H9 (cell line): Measurements from ENCODE around the gene SMAP1. TPM values are rescaled to one million over a fixed set of nuclear protein-coding genes. Genes with fewer than 3 reads are reported as not detected.

Experiments
- DNase-seq: peaks from one replicate; pipeline ENCODE4 v3.0.0-alpha.2; 2017
- H2AFZ ChIP-seq: one replicate; pipeline ENCODE4 v1.6.1; 2013; ENCODE audit warnings: mild to moderate bottlenecking, low read length, control low read depth, moderate library complexity
- H2AK5ac ChIP-seq: 2 replicates; pipeline ENCODE4 v1.6.1; 2013; ENCODE audit warnings: low read length, control low read depth, mixed read lengths; ENCODE audit not compliant: insufficient read length
- H2BK120ac ChIP-seq: one replicate; pipeline ENCODE4 v1.6.1; 2013; ENCODE audit warnings: low read depth, mild to moderate bottlenecking, low read length, control low read depth, inconsistent platforms; ENCODE audit not compliant: poor library complexity, severe bottlenecking
- H2BK12ac ChIP-seq: 2 replicates; pipeline ENCODE4 v1.6.1; 2013; ENCODE audit warnings: low read length, control low read depth, mixed read lengths, low read depth; ENCODE audit not compliant: insufficient read length
- H2BK15ac ChIP-seq: 2 replicates; pipeline ENCODE4 v1.6.1; 2013; ENCODE audit warnings: low read depth, low read length, control low read depth
- H2BK20ac ChIP-seq: one replicate; pipeline ENCODE4 v1.6.1; 2013; ENCODE audit warnings: low read depth, mild to moderate bottlenecking, low read length, control low read depth, inconsistent platforms; ENCODE audit not compliant: poor library complexity, severe bottlenecking
- H2BK5ac ChIP-seq: 2 replicates; pipeline ENCODE4 v1.6.1; 2013; ENCODE audit warnings: low read length, control low read depth, mixed read lengths; ENCODE audit not compliant: insufficient read length
- H3K14ac ChIP-seq: 2 replicates; pipeline ENCODE4 v1.6.1; 2013; ENCODE audit warnings: low read length, control low read depth; ENCODE audit not compliant: insufficient read depth
- H3K18ac ChIP-seq: 2 replicates; pipeline ENCODE4 v1.6.1; 2013; ENCODE audit warnings: low read depth, mild to moderate bottlenecking, mixed read lengths, low read length, control low read depth; ENCODE audit not compliant: insufficient read length
- H3K23ac ChIP-seq: 2 replicates; pipeline ENCODE4 v1.6.1; 2013; ENCODE audit warnings: low read length, control low read depth, mixed read lengths, low read depth; ENCODE audit not compliant: insufficient read length
- H3K23me2 ChIP-seq: 2 replicates; pipeline ENCODE4 v1.6.1; 2013; ENCODE audit warnings: low read depth, mild to moderate bottlenecking, mixed read lengths, low read length, control low read depth; ENCODE audit not compliant: insufficient read length, poor library complexity, severe bottlenecking
- H3K27ac ChIP-seq: 2 replicates; pipeline ENCODE4 v1.5.1; 2013; ENCODE audit warnings: low read length, control low read depth, mixed read lengths, low read depth; ENCODE audit not compliant: insufficient read length
- H3K27me3 ChIP-seq: 2 replicates; pipeline ENCODE4 v1.6.1; 2013; ENCODE audit warnings: low read length, control low read depth, inconsistent platforms; ENCODE audit not compliant: insufficient read depth
- H3K4ac ChIP-seq: 2 replicates; pipeline ENCODE4 v1.6.1; 2013; ENCODE audit warnings: low read depth, mild to moderate bottlenecking, control low read depth, inconsistent platforms, low read length, moderate library complexity
- H3K4me1 ChIP-seq: 2 replicates; pipeline ENCODE4 v1.6.1; 2013; ENCODE audit warnings: low read length, control low read depth, inconsistent platforms; ENCODE audit not compliant: insufficient read depth
- H3K4me2 ChIP-seq: 2 replicates; pipeline ENCODE4 v1.6.1; 2013; ENCODE audit warnings: low read length, control low read depth, mixed read lengths; ENCODE audit not compliant: insufficient read length, insufficient read depth
- H3K56ac ChIP-seq: 2 replicates; pipeline ENCODE4 v1.6.1; 2013; ENCODE audit warnings: low read depth, mild to moderate bottlenecking, mixed read lengths, low read length, control low read depth; ENCODE audit not compliant: insufficient read length
- H3K79me1 ChIP-seq: 2 replicates; pipeline ENCODE4 v1.6.1; 2013; ENCODE audit warnings: low read depth, mild to moderate bottlenecking, moderate library complexity, low read length, control low read depth, inconsistent platforms; ENCODE audit not compliant: insufficient read depth, poor library complexity, severe bottlenecking
- H3K79me2 ChIP-seq: 2 replicates; pipeline ENCODE4 v1.6.1; 2013; ENCODE audit warnings: low read length, control low read depth, inconsistent platforms; ENCODE audit not compliant: insufficient read depth
- H3K9ac ChIP-seq: 2 replicates; pipeline ENCODE4 v1.6.1; 2013; ENCODE audit warnings: low read length, control low read depth, mixed read lengths; ENCODE audit not compliant: insufficient read length; ENCODE audit errors: extremely low read depth
- H3K9me3 ChIP-seq: one replicate; pipeline ENCODE4 v1.6.1; 2013; ENCODE audit warnings: low read depth, low read length, inconsistent platforms; ENCODE audit not compliant: control insufficient read depth
- H3T11ph ChIP-seq: one replicate; pipeline ENCODE4 v1.6.1; 2013; ENCODE audit warnings: mild to moderate bottlenecking, low read length, control low read depth, inconsistent platforms
- H4K20me1 ChIP-seq: one replicate; pipeline ENCODE4 v1.6.1; 2013; ENCODE audit not compliant: control insufficient read depth, insufficient read length, insufficient read depth
- H4K5ac ChIP-seq: 2 replicates; pipeline ENCODE4 v1.6.1; 2013; ENCODE audit warnings: low read depth, mild to moderate bottlenecking, mixed read lengths, low read length, control low read depth; ENCODE audit not compliant: insufficient read length
- H4K8ac ChIP-seq: replicated peaks from 2 replicates; pipeline ENCODE4 v1.6.1; 2013; ENCODE audit warnings: low read length, control low read depth, mixed read lengths, low read depth; ENCODE audit not compliant: insufficient read length
- H4K91ac ChIP-seq: 2 replicates; pipeline ENCODE4 v1.6.1; 2013; ENCODE audit warnings: low read depth, mild to moderate bottlenecking, moderate library complexity, mixed read lengths, low read length, control low read depth; ENCODE audit not compliant: insufficient read length
- H3K27ac Mint-ChIP-seq, 3 experiments: 2 replicates in 2 of 3; 3 replicates in 1 of 3; pipeline ENCODE4 v1.8.0; 2020 to 2021; ENCODE audit warnings: mixed read lengths in 3 of 3, mild to moderate bottlenecking in 1 of 3, moderate library complexity in 1 of 3
- H3K27me3 Mint-ChIP-seq: 2 replicates; pipeline ENCODE4 v1.8.0; 2021; ENCODE audit warnings: low read depth, mild to moderate bottlenecking, moderate library complexity, mixed read lengths
- H3K36me3 Mint-ChIP-seq, 3 experiments: 2 replicates in 2 of 3; 3 replicates in 1 of 3; pipeline ENCODE4 v1.8.0; 2020 to 2021; ENCODE audit warnings: low read depth in 3 of 3, mixed read lengths in 3 of 3; ENCODE audit not compliant: insufficient read depth in 1 of 3
- H3K4me1 Mint-ChIP-seq, 2 experiments: 2 replicates each; pipeline ENCODE4 v1.8.0; 2020; ENCODE audit warnings: mixed read lengths in 2 of 2
- H3K4me3 Mint-ChIP-seq, 2 experiments: 2 replicates in 1 of 2; 3 replicates in 1 of 2; pipeline ENCODE4 v1.8.0; 2020 to 2021; ENCODE audit warnings: mild to moderate bottlenecking in 2 of 2, mixed read lengths in 2 of 2, moderate library complexity in 1 of 2
- H3K9me3 Mint-ChIP-seq, 2 experiments: 2 replicates in 1 of 2; 3 replicates in 1 of 2; pipeline ENCODE4 v1.8.0; 2020; ENCODE audit warnings: mild to moderate bottlenecking in 2 of 2, mixed read lengths in 2 of 2, moderate library complexity in 1 of 2
- WGBS: extraction: QIAGEN DNeasy Blood & Tissue Kit; methylation state at CpG from one replicate; pipeline ENCODE4 v1.1.7; 2013; ENCODE audit warnings: missing lambda C conversion rate, low lambda C conversion rate, mixed read lengths; ENCODE audit not compliant: insufficient read length; ENCODE audit errors: extremely low coverage; 5-methylcytosine and 5-hydroxymethylcytosine counted together
- total RNA-seq: library from RNA; stranded (reverse); gene quantifications from 2 replicates; pipeline ENCODE4 v1.2.1, GENCODE V29; 2021
- TF ChIP-seq, protein P1 (sequence below): fragments of 200-600 bp; sonication (generic); conservative IDR thresholded peaks from 3 replicates; pipeline ENCODE4 v1.8.0; 2021; ENCODE audit warnings: antibody characterized with exemption, mild to moderate bottlenecking

The SMAP1 gene
- total RNA-seq, 1 experiment from 2014 or later = 29.3 TPM

DNA sequence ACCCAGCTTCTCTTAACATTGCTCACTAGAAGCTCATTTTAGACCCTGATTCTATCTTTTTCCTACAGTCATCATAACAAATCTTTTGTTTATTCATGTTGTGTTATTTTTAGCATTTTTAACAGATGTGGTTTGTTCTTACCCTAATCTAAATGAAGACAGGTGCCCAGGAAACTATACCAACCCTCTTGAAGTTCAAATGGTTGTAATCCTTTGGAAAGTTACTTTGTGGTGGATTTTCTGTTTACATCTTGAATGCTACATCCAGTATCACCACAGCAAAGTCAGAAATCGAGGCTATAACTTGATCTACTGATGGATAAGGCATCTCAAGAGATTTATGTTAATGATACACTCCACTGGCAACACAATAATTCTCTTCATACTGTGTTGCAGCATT is 26.2 kb downstream of the SMAP1 start:
- no peak overlapping the region for H3K9ac ChIP-seq
- H4K20me1 ChIP-seq = no peaks in the 10 kb centered on the region
- Mint-ChIP-seq H3K36me3 (peaks cover 2 to 14% (median 12%) of the 10 kb centered on the region in 3 experiments; a peak in 5 of 7 replicates), H3K27me3 (no peaks in the 10 kb centered on the region), H3K4me3 (no peak overlapping the region), H3K4me1 (no peaks in the 10 kb centered on the region), H3K27ac (no peak overlapping the region), H3K9me3 (peaks cover 10 to 22% of the 10 kb centered on the region in 2 experiments; a peak in 4 of 5 replicates)
- H4K8ac ChIP-seq = no peak overlapping the region
- H4K5ac ChIP-seq = no peak overlapping the region
- H3K79me1 ChIP-seq = peaks cover 2% of the 10 kb centered on the region
- no peak overlapping the region for H2BK5ac ChIP-seq
- no peak overlapping the region for H2AK5ac ChIP-seq
- H3K56ac ChIP-seq = no peak overlapping the region
- H2BK120ac ChIP-seq = no peak overlapping the region
- H3K27me3 ChIP-seq = no peaks in the 10 kb centered on the region
- no peak overlapping the region for H2AFZ ChIP-seq
- H3K23ac ChIP-seq = no peak overlapping the region
- no peak overlapping the region for H3K18ac ChIP-seq
- H4K91ac ChIP-seq = no peak overlapping the region
- H3K4me1 ChIP-seq = no peaks in the 10 kb centered on the region
- no peak for DNase-seq
- H3T11ph ChIP-seq = no peak overlapping the region
- H2BK12ac ChIP-seq = no peak overlapping the region
- no peaks in the 10 kb centered on the region; the same call in 1 of the 2 replicates for H3K79me2 ChIP-seq
- TF ChIP-seq, protein P1, sequence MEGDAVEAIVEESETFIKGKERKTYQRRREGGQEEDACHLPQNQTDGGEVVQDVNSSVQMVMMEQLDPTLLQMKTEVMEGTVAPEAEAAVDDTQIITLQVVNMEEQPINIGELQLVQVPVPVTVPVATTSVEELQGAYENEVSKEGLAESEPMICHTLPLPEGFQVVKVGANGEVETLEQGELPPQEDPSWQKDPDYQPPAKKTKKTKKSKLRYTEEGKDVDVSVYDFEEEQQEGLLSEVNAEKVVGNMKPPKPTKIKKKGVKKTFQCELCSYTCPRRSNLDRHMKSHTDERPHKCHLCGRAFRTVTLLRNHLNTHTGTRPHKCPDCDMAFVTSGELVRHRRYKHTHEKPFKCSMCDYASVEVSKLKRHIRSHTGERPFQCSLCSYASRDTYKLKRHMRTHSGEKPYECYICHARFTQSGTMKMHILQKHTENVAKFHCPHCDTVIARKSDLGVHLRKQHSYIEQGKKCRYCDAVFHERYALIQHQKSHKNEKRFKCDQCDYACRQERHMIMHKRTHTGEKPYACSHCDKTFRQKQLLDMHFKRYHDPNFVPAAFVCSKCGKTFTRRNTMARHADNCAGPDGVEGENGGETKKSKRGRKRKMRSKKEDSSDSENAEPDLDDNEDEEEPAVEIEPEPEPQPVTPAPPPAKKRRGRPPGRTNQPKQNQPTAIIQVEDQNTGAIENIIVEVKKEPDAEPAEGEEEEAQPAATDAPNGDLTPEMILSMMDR = no peak
- no CpG with 5 or more reads among the region's 1 CpG for WGBS
- no peak overlapping the region for H2BK15ac ChIP-seq
- H3K4ac ChIP-seq = no peak overlapping the region
- H2BK20ac ChIP-seq = no peak overlapping the region
- no peak overlapping the region for H3K4me2 ChIP-seq
- no peak overlapping the region for H3K14ac ChIP-seq
- H3K27ac ChIP-seq = no peak overlapping the region
- H3K23me2 ChIP-seq = no peaks in the 10 kb centered on the region
- H3K9me3 ChIP-seq = no peaks in the 10 kb centered on the region
